ENCODE data around the gene C12orf75. TPM values are rescaled to one million over a fixed set of nuclear protein-coding genes. Genes with fewer than 3 reads are reported as not detected.
"Not testable (repeated sequence)": the region's sequence is repeated elsewhere in the genome, so short reads cannot be mapped to it uniquely, and the experiment has no call there.

Gene C12orf75
- total RNA-seq, 4 donors from 2014 or later: 8.5 to 56.3 (median 13.7) TPM

DNA sequence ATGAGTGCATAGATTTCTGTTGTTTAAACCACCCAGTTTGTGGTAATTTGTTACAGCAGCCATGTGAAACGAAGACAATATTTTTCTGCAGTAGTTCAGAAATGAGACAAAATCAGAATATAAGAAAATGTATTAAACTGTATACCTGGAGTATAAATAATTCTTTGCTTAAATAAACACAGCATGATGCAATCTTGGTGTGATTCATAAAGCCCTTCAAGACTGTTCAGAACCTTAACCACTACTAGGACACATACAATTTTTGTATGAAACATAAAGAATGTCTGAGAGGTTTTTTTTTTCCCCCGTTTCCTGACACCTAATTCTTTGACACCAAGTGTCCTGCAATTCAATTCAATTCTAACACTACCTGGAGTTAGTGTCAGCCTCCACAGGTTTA, 10.5 kb downstream of the C12orf75 start:
- H3K36me3 ChIP-seq: no peaks in the 10 kb centered on the region
- no peak overlapping the region for H3K27ac ChIP-seq
- TF ChIP-seq POLR2A (IDR thresholded peaks at IDR 0.05): no peak
- TF ChIP-seq, protein P1, sequence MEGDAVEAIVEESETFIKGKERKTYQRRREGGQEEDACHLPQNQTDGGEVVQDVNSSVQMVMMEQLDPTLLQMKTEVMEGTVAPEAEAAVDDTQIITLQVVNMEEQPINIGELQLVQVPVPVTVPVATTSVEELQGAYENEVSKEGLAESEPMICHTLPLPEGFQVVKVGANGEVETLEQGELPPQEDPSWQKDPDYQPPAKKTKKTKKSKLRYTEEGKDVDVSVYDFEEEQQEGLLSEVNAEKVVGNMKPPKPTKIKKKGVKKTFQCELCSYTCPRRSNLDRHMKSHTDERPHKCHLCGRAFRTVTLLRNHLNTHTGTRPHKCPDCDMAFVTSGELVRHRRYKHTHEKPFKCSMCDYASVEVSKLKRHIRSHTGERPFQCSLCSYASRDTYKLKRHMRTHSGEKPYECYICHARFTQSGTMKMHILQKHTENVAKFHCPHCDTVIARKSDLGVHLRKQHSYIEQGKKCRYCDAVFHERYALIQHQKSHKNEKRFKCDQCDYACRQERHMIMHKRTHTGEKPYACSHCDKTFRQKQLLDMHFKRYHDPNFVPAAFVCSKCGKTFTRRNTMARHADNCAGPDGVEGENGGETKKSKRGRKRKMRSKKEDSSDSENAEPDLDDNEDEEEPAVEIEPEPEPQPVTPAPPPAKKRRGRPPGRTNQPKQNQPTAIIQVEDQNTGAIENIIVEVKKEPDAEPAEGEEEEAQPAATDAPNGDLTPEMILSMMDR (IDR thresholded peaks at IDR 0.05): no peak
- H3K27me3 ChIP-seq: no peaks in the 10 kb centered on the region
- no peaks in the 10 kb centered on the region for H3K4me1 ChIP-seq
- DNase-seq: no peak
- WGBS, 2 donors: 74 to 93% methylated on average over 2 of the region's 2 CpGs
- intact Hi-C loops (cut with DNase I): no loop called here
- no peak overlapping the region for H3K4me3 ChIP-seq
- peaks cover 0 to 9% (median 0%) of the 10 kb centered on the region in 3 donors for H3K9me3 ChIP-seq

GRCh38 chr12:105341620-105342019, 11.1 kb downstream of the C12orf75 start:
- DNase-seq; H3K27ac ChIP-seq; H3K9me3 ChIP-seq; intact Hi-C loops (cut with DNase I); H3K4me1 ChIP-seq; H3K36me3 ChIP-seq; H3K27me3 ChIP-seq; H3K4me3 ChIP-seq: not testable (repeated sequence)
- 36 to 50% methylated on average over 1 of the region's 1 CpG for WGBS, 2 donors

DNA sequence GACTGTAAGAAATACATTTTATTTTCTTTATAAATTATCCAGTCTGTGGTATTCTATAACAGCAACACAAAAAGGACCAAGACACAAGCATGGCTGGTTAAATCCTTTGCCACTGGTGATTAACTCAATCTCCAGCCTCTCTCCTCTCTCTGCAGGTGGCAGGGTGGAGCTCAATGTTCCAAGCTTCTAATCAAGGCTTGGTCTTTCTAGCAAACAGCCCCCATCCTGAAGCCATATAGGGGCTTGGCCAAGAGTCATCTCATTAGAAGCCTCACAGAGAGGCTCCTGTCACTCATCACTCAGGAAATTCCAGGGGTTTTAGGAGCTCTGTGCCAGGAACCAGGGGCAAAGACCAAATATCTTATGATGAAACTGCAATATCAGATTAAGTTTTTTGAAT, 12.0 kb downstream of the C12orf75 start:
- H3K27ac ChIP-seq: no peak overlapping the region
- H3K9me3 ChIP-seq: peaks cover 0 to 9% (median 0%) of the 10 kb centered on the region in 3 donors
- H3K36me3 ChIP-seq: no peaks in the 10 kb centered on the region
- no peak overlapping the region for H3K4me3 ChIP-seq
- intact Hi-C loops (cut with DNase I): no loop called here
- TF ChIP-seq, protein P1 (IDR thresholded peaks at IDR 0.05): no peak
- no peak for TF ChIP-seq POLR2A (IDR thresholded peaks at IDR 0.05)
- H3K27me3 ChIP-seq: no peaks in the 10 kb centered on the region
- no peaks in the 10 kb centered on the region for H3K4me1 ChIP-seq
- DNase-seq: no peak

GRCh38 chr12:105343836-105344235, 13.3 kb downstream of the C12orf75 start:
- WGBS, 2 donors: 75 to 93% methylated on average over 1 of the region's 1 CpG
- Histone ChIP-seq H3K36me3 (no peaks in the 10 kb centered on the region), H3K9me3 (peaks cover 0 to 9% (median 0%) of the 10 kb centered on the region in 3 donors), H3K4me1 (no peaks in the 10 kb centered on the region), H3K27me3 (no peaks in the 10 kb centered on the region), H3K27ac (no peak overlapping the region), H3K4me3 (no peak overlapping the region)
- TF ChIP-seq, protein P1 (IDR thresholded peaks at IDR 0.05): no peak
- no peak for TF ChIP-seq POLR2A (IDR thresholded peaks at IDR 0.05)
- intact Hi-C loops (cut with DNase I): no loop called here
- DNase-seq: no peak

DNA sequence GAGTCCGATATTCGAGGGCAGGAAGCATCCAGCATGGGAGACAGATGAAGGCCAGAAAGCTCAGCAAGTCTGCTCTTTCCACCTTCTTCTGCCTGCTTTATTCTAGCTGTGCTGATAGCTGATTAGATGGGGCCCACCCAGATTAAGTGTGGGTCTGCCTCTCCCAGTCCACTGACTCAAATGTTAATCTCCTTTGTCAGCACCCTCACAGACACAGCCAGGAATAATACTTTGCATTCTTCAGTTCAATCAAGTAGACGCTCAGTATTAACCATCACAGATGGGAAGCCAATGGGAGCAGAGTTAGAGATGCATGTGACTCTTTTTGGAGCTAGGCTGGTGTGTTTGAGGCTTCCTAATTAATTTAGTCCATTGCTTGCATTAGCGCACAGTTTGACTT, 17.0 kb downstream of the C12orf75 start:
- Histone ChIP-seq H3K36me3 (no peaks in the 10 kb centered on the region), H3K27me3 (no peaks in the 10 kb centered on the region), H3K27ac (no peak overlapping the region), H3K4me1 (peaks cover 0 to 3% (median 0%) of the 10 kb centered on the region in 3 donors), H3K4me3 (no peak overlapping the region), H3K9me3 (no peaks in the 10 kb centered on the region)
- no peak for DNase-seq
- 85 to 97% methylated on average over 4 of the region's 4 CpGs for WGBS, 2 donors
- intact Hi-C loops (cut with DNase I): no loop called here
- TF ChIP-seq POLR2A (IDR thresholded peaks at IDR 0.05): no peak
- TF ChIP-seq, protein P1 (IDR thresholded peaks at IDR 0.05): no peak

DNA sequence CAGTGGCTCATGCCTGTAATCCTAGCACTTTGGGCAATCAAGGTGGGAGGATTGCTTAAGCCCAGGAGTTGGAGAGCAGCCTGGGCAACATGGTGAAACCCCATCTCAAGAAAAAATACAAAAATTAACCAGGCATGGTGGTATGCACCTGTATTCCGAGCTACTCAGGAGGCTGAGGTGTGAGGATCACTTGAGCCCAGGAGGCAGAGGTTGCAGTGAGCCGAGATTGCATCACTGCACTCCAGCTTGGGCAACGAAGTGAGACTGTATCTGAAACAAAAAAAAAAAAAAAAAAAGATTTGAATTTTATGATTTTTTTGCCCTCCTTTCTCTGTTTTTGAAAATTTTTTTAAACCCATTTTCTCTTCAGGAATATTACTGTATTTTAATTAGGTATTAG, 17.7 kb downstream of the C12orf75 start:
- TF ChIP-seq, protein P1 (IDR thresholded peaks at IDR 0.05): no peak
- no peak for TF ChIP-seq POLR2A (IDR thresholded peaks at IDR 0.05)
- no peak for DNase-seq
- no peak overlapping the region for H3K27ac ChIP-seq
- H3K27me3 ChIP-seq: no peaks in the 10 kb centered on the region
- H3K9me3 ChIP-seq: no peaks in the 10 kb centered on the region
- no peaks in the 10 kb centered on the region for H3K36me3 ChIP-seq
- intact Hi-C loops (cut with DNase I): no loop called here
- H3K4me3 ChIP-seq: no peak overlapping the region
- 71 to 94% methylated on average over 3 of the region's 3 CpGs for WGBS, 2 donors
- H3K4me1 ChIP-seq: peaks cover 0 to 9% (median 0%) of the 10 kb centered on the region in 3 donors
